DOHH2 (cell line): ENCODE measurements around the gene CRHR1.

Experiments used
- H3F3A ChIP-seq: fragments of 200-600 bp; sonication (generic), shearing (Covaris generic); 2 replicates; pipeline ENCODE4 v1.6.0; 2016; ENCODE audit warnings: antibody characterized with exemption, mild to moderate bottlenecking; ENCODE audit not compliant: control insufficient read depth, insufficient read depth
- H3K27ac ChIP-seq: fragments of 200-600 bp; sonication (generic); 2 replicates; pipeline ENCODE4 v1.5.1; 2014; ENCODE audit warnings: low read depth, mild to moderate bottlenecking, low read length, moderate library complexity
- H3K27me3 ChIP-seq: fragments of 200-600 bp; sonication (generic); 2 replicates; pipeline ENCODE4 v1.6.1; 2014; ENCODE audit warnings: mild to moderate bottlenecking, low read length, mixed read lengths; ENCODE audit not compliant: control insufficient read depth
- H3K36me3 ChIP-seq: fragments of 200-600 bp; sonication (generic); 2 replicates; pipeline ENCODE4 v1.6.1; 2014; ENCODE audit warnings: mild to moderate bottlenecking, low read length, moderate library complexity, mixed read lengths; ENCODE audit not compliant: control insufficient read depth
- H3K4me1 ChIP-seq: fragments of 200-600 bp; sonication (generic); 2 replicates; pipeline ENCODE4 v1.6.1; 2014; ENCODE audit warnings: mild to moderate bottlenecking, low read length, mixed read lengths; ENCODE audit not compliant: control insufficient read depth
- H3K4me2 ChIP-seq: fragments of 200-600 bp; sonication (generic); 2 replicates; pipeline ENCODE4 v1.6.0; 2014; ENCODE audit warnings: mild to moderate bottlenecking, low read length, moderate library complexity
- H3K4me3 ChIP-seq: fragments of 200-600 bp; sonication (generic); 2 replicates; pipeline ENCODE4 v1.5.1; 2014; ENCODE audit warnings: mild to moderate bottlenecking, low read length, mixed read lengths
- H3K79me2 ChIP-seq: fragments of 200-600 bp; sonication (generic); 2 replicates; pipeline ENCODE4 v1.6.1; 2014; ENCODE audit warnings: mild to moderate bottlenecking, low read length, mixed read lengths; ENCODE audit not compliant: control insufficient read depth
- H3K9me2 ChIP-seq: fragments of 200-600 bp; sonication (generic); replicated peaks from 2 replicates; pipeline ENCODE4 v1.6.1; 2014; ENCODE audit warnings: mild to moderate bottlenecking, low read length, mixed read lengths; ENCODE audit not compliant: control insufficient read depth
- H3K9me3 ChIP-seq: fragments of 200-600 bp; sonication (generic); 2 replicates; pipeline ENCODE4 v1.6.1; 2014; ENCODE audit warnings: antibody characterized with exemption, low read length, mixed read lengths; ENCODE audit not compliant: control insufficient read depth, insufficient read depth
- H4K20me1 ChIP-seq: fragments of 200-600 bp; sonication (generic); 2 replicates; pipeline ENCODE4 v1.6.0; 2014; ENCODE audit warnings: low read depth, mild to moderate bottlenecking, antibody characterized with exemption, low read length, moderate library complexity; ENCODE audit not compliant: control insufficient read depth, insufficient read depth
- CTCF ChIP-seq: fragments of 200-600 bp; sonication (generic); IDR thresholded peaks from one replicate; pipeline ENCODE4 v1.5.1; 2014; ENCODE audit warnings: antibody characterized with exemption, mild to moderate bottlenecking, low read depth, low read length; ENCODE audit not compliant: poor library complexity, severe bottlenecking
- EZH2phosphoT487 ChIP-seq: fragments of 200-600 bp; sonication (generic); IDR thresholded peaks from 2 replicates; pipeline ENCODE4 v1.6.1; 2017; ENCODE audit warnings: borderline replicate concordance, mild to moderate bottlenecking, antibody characterized with exemption, low read length, moderate library complexity, mixed read lengths

Gene CRHR1

GRCh38 chr17:45748731-45749310 is 35.3 kb upstream of the CRHR1 start:
- Histone ChIP-seq H3K79me2 (no peaks in the 10 kb centered on the region), H4K20me1 (no peaks in the 10 kb centered on the region), H3K9me3 (no peaks in the 10 kb centered on the region), H3K4me1 (peaks cover 3% of the 10 kb centered on the region; the same call in 1 of the 2 replicates), H3K4me2 (no peak overlapping the region), H3F3A (no peaks in the 10 kb centered on the region), H3K9me2 (no peaks in the 10 kb centered on the region), H3K27ac (no peak overlapping the region), H3K4me3 (no peak overlapping the region), H3K36me3 (no peaks in the 10 kb centered on the region), H3K27me3 (peaks cover 24% of the 10 kb centered on the region)
- TF ChIP-seq CTCF (no peak), EZH2phosphoT487 (no peak)

GRCh38 chr17:45749831-45750335 is 34.2 kb upstream of the CRHR1 start:
- H3K27me3 ChIP-seq = peaks cover 24% of the 10 kb centered on the region

GRCh38 chr17:45750779-45751440 is 33.2 kb upstream of the CRHR1 start:
- Histone ChIP-seq H3K27ac (no peak overlapping the region), H3K4me2 (no peak overlapping the region), H3K9me3 (no peaks in the 10 kb centered on the region), H3K36me3 (no peaks in the 10 kb centered on the region), H4K20me1 (no peaks in the 10 kb centered on the region), H3K79me2 (no peaks in the 10 kb centered on the region), H3K27me3 (peaks cover 15% of the 10 kb centered on the region), H3K9me2 (no peaks in the 10 kb centered on the region), H3K4me3 (no peak overlapping the region), H3F3A (no peaks in the 10 kb centered on the region), H3K4me1 (no peaks in the 10 kb centered on the region)
- no peak for TF ChIP-seq EZH2phosphoT487
- TF ChIP-seq CTCF = no peak

More at GRCh38 chr17:45749831-45750335, 34.2 kb upstream of the CRHR1 start:
- Histone ChIP-seq H3F3A (no peaks in the 10 kb centered on the region), H3K79me2 (no peaks in the 10 kb centered on the region), H3K4me2 (no peak overlapping the region), H3K9me3 (no peaks in the 10 kb centered on the region), H3K4me3 (no peak overlapping the region), H3K4me1 (peaks cover 3% of the 10 kb centered on the region; the same call in 1 of the 2 replicates), H4K20me1 (no peaks in the 10 kb centered on the region), H3K36me3 (no peaks in the 10 kb centered on the region), H3K27ac (no peak overlapping the region), H3K9me2 (no peaks in the 10 kb centered on the region)
- no peak for TF ChIP-seq EZH2phosphoT487
- TF ChIP-seq CTCF = no peak
